HG03066 (cell line): ENCODE measurements around the gene MSANTD3.
"Not testable (repeated sequence)": the region's sequence is repeated elsewhere in the genome, so short reads cannot be mapped to it uniquely, and the experiment has no call there.

ENCODE experiments used
- ATAC-seq: cut with Tn5 transposase; IDR thresholded peaks from one replicate; pipeline ENCODE4 v1.9.1; 2021; ENCODE audit warnings: low read depth; ENCODE audit not compliant: unreplicated experiment

MSANTD3 gene

GRCh38 chr9:100428871-100429654 lies 2.1 kb downstream of the MSANTD3 start:
- ATAC-seq, result no peak

DNA sequence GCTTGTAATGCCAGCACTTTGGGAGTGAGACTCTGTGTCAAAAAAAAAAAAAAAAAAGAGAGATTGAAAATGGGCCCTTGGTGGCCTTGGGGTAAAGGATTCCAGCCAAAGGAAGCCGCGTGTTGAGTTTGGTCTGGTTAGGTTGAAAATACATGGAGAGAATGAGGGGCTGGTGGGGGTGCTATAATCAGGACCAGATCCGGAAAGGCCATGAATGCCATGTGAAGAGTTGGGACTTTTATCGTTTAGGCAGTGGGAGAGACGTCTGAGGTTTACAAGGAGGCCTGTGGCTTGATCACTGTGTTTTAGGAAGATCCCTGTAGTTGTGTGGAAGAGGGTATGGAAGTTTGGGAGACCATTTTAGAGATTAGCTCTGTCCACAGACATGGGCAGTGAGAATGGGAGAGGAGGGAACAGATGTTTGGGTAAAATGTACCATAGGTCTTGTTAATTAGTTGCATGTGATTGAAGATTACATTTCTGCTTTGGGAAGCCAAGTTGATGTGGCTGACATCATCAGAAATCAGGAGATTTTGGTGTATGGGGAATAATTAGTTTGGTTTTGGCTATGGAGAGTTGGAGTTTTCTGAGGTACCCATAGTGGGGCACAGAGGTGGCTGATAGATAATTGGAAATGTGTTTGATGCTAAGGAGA lies 3.5 kb downstream of the MSANTD3 start:
- ATAC-seq, result no peak

DNA sequence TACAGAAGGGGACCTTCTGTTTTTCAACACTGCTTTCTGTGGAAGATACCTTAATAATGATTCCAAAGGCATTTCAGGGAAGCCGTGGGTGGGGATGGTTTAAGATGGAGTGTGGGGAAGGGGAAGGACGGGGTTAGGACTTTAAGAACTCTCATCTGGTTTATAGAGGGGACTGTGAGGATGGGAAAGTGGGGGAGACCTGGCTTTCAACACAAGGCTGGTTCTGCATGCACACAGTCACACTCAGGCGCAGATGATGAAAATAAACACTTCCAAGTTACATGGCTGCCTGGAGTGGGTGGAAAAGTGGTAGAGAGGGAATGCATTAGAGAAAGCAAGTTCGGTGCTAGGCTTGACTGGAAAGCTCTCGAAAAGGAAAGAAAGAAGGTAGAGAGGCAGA lies 4.9 kb downstream of the MSANTD3 start:
- ATAC-seq, result no peak

- ATAC-seq, result no peak
Observed at GRCh38 chr9:100432736-100433135, 5.8 kb downstream of the MSANTD3 start.

GRCh38 chr9:100436571-100436970 lies 9.6 kb downstream of the MSANTD3 start:
- no peak for ATAC-seq

DNA sequence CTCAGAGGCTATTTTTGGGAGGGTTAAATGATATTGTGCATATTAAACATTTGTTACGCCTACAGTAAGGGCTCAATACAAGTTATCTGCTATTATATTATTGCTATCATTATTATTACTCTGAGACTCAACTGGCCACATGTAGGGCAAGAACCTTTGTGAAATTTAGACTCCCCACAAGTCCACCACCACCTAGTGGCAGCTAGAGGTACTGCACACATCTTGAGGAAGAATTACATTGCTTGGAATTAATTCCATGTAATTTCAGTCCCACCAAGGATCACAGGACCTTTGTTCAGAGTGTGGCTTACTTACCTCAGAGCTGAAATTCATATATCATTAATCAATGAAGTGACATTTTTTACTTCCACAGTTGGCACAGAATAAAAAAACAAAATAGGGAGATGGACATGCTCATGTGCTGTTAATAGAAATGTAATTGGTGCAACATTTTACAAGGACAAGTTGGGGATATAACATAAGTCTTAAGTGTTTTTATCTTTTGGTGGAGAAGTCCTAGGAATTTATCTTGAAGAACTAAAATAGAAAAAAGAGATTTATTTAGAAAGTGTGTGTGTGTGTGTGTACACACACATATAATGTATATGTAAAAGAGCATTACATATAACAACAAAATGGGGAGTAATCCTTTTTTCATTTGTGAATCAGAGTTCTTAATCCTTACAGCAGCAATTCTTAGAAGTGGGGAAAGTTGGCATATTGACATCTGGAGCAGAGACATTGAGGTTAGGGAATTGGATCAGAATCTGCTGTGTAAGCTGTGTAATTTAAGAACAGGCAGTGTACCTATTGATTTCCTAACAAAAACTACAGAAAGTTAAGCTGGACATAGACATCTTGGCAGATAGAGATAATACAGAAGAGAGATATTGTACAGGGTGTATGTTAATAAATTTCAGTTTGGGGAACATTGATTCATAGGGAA lies 11.2 kb downstream of the MSANTD3 start:
- ATAC-seq, result no peak

DNA sequence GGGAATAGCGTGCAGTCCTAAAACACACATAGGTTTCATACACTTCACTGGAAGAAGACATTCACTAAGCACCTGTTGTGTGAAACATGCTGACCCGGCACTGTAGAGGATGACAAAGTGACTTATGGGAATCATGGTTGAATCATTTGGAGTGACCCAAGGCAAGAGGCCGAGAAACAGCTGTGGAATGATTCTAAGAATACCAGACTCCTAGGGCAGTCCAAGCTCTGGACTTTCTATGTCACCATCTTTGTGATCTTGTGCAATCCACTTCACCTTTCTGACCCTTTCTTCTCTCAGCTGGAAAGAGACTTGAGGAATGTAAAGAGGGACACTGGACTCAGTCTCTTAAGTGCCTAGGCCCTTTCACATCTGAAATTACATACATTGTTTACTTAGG lies 13.1 kb downstream of the MSANTD3 start:
- no peak for ATAC-seq

DNA sequence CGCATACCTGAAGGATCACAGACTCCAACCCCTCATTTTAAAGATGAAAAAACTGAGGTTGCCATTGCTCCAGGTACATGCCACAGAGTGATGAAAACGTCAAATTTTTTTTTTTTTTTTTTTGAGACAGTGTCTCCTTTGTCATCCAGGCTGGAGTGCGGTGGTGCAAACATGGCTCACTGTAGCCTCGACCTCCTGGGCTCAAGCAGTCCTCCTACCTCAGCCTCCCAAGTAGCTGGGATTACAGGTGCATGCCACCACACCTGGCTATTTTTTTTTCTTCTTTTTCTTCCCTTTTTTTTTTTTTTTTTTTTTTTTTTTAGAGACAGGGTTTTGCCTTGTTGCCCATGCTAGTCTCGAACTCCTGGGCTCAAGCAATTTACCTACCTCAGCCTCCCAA lies 13.5 kb downstream of the MSANTD3 start:
- not testable (repeated sequence) for ATAC-seq

DNA sequence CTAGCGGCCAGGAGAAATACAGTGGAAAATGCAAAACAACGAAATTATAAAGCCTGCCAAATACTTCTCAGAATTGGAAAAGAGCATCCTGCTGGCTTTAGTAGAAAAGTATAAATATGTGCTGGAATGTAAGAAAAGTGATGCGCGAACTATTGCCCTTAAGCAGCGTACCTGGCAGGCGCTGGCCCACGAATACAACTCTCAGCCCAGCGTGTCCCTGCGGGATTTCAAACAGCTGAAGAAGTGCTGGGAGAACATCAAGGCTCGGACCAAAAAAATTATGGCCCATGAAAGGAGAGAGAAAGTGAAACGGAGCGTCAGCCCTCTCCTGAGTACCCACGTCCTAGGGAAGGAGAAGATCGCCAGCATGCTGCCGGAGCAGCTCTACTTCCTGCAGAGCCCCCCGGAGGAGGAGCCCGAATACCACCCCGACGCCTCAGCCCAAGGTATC lies 15.0 kb downstream of the MSANTD3 start:
- no peak for ATAC-seq

DNA sequence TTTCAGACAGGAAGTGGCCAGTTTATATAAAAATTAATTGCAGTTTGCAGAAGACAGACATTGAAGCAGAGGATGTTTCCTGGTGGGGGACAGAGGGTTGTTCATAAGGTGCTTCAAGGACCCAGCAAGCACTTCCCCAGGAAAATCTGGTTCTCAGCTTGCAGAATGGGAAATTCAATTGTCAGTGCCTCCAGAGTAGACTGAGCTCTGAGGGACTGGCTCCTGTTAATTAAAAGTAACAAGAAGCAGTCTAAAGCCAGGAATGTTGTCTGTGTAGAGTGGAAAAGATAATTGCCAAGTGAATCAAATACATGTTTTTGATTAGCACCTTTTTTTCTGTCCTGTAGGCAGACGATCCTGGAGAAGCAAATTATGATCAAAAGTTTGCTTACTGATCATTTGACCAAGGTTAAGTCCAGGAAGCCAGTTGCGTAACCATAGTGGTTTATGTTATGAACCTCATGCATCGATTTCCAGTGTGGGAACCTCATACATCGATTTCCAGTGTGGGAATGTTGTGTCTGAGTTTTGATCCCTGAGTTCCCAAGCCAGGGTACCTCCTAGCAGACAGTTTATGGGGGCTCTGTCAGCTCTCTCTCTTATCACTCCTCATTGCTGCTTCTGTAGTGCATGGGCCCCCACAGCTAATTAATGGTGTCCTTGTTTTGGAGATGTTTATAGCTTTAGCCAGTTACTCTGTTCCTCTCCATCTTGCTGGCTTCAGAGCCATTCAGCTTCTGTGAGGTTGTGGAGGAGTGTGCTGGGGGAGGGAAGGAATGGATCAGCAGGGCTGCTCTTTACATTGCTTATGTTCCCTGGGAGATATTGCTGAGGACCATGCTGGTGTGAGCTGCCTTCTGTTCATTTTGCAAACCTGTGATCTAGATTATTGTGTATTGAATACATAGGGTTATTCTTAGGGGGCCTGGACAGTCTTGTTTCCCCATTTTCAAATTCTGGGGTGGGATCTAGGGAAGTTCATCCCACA lies 17.1 kb downstream of the MSANTD3 start:
- no peak for ATAC-seq

DNA sequence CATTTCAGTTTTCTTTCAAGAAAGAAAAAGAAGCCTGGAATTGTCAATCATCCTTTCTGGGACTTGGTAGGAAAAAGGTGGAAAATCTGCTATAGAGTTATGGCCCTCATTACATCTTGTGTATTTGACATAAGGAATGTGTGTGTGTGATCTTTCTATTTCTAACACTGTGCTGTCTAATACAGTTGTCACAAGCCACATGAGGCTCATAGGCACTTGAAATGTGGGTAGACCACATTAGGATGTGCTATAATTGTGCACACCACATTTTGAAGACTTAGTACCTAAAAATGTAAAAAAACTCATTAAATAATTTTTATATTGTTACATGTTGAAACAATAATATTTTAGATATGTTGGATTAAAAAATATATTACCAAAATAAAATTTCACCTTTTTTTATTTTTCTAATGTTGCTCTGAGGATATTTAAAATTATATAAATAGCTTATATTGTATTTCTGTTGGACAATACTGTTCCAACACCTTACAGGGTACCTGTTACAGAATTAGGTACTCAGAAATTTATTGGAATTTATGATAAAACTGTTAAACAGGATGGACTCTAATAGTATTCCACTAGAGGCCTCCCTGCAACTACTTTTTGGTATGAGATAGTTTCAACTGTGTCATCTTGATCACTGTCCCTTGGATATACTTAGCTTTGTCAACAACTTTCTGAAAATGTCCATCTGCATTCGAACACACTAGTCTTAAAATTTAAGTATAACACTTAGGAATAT lies 18.4 kb downstream of the MSANTD3 start:
- no peak for ATAC-seq

DNA sequence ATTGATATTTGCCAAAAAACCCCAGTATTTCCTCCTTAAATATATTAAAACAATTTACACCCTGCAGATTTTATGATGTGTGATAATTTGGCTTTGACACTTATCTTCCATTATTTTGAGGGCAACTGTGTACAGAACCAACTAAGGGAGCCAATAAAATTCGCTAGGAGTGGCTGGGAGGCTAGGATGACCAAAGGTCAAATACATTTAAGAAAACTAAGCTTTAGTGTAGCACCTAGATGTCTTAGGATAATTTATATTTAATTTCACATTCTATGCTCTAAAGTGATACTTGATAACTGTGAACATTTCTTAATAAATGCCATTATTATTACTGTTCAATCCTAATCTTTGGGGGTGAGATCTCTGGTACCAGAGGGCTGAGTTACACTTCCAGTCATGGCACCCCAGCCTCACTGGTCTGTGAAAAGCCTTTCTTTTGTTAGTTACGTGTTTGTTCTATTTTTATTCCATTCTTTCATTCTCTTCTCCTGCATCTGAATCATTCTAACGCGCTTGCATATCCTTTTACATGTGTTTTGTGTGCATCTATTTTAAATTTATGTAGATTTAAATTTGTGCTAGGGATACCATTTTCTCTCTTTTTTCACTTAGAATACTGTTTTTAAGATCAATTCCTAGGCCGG lies 19.1 kb downstream of the MSANTD3 start:
- no peak for ATAC-seq

DNA sequence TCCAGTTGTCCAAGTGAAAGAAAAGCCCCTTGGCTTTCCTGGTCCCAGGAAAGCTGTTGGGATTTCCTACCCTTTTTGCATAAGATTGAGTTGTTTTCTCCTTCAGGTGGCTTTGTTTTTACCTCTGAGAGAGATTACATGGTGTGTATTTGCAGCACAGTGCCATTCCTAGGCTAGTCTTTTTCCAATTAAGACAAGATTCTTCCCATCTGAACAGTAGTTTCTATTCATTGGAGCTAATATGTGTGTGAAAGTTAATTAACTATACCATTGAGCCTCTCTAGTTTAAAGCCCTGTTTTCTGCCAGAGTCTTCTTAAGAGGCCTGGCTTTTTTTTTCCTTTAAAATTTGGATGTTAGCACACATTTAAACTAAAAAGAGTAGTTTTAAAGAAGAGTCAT lies 20.1 kb downstream of the MSANTD3 start:
- no peak for ATAC-seq

GRCh38 chr9:100448266-100448665 lies 21.3 kb downstream of the MSANTD3 start:
- no peak for ATAC-seq

DNA sequence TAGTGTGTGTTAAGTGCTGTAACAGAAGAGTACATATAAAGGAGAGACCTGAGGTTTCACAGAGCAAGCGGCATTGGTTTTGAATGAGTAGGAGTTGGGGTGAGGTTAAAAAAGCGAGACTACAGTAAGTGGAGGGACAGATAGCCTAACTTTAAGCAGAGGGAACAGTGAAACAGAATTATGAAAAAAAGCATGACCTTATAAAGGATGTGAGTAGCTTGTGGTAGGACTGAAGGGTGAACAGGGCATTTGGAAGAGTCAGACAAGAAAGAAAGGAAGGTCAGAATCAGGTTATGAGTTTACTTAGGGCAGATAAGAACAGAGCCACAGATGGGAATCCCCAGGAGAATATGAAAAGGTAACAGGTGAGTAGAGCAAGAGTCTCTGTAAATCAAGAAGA lies 22.5 kb downstream of the MSANTD3 start:
- ATAC-seq, result peak; percentile 62

GRCh38 chr9:100452894-100453293 lies 26.0 kb downstream of the MSANTD3 start:
- no peak for ATAC-seq

DNA sequence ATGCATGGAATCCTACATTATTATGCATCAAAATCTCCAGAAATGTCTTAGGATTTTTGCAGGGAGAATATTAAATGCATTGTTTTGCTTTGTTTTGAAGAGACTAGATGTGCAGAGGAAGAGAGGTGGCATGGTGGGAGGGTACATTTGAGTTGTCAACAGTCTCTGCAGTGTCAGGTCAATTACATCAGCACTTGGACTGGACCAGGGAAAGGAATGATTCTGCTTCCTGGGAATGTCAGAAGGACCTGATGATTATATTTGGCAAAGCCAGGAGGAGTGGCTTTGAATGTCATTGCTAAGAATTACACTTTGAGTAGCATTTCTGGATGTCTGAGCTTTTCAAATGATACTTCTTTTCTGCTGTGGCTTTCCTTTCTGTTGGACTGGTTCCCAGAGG lies 28.5 kb downstream of the MSANTD3 start:
- ATAC-seq, result no peak

GRCh38 chr9:100457517-100457916 lies 30.6 kb downstream of the MSANTD3 start:
- no peak for ATAC-seq

DNA sequence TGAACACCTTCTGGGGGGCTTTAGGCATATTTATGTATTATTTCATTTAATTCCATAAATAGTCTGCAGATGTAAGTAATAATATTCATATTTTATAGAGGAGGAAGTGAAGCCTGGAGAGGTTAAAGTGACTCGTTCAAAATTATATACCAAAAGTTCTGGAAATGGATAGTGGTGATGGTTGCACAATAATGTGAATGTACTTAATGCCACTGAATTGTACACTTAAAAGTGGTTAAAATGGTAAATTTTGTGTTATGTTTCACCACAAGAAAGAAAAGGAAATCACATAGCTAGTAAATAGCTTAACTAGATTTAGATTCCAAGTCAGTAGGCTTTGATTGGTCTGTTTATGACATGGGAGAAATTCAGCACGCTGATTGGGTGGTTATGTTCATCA lies 33.0 kb downstream of the MSANTD3 start:
- ATAC-seq, result no peak
